ENCODE results near the gene VIPR2. TPM values are rescaled to one million over a fixed set of nuclear protein-coding genes. Genes with fewer than 3 reads are reported as not detected.

The VIPR2 gene
- total RNA-seq, 4 donors from 2014 or later: 9.3 to 16.6 (median 12.1) TPM

GRCh38 chr7:159119851-159120539 is 24.7 kb downstream of the VIPR2 start:
- 91% methylated on average over 11 of the region's 11 CpGs for WGBS
- intact Hi-C loops (cut with DNase I): no loop called here
- Histone ChIP-seq H3K36me3 (no peaks in the 10 kb centered on the region), H3K4me3 (no peak overlapping the region), H3K4me1 (peaks cover 0 to 8% (median 6%) of the 10 kb centered on the region in 4 donors), H3K27ac (replicated peaks in 1 of 4) (no peak overlapping the region), H3K9me3 (no peaks in the 10 kb centered on the region), H3K27me3 (peaks cover 0 to 21% (median 0%) of the 10 kb centered on the region in 4 donors)
- TF ChIP-seq CTCF (IDR thresholded peaks at IDR 0.05) (no peak), POLR2A (IDR thresholded peaks at IDR 0.05; ENCODE audit: low read depth) (no peak), POLR2AphosphoS5 (IDR thresholded peaks at IDR 0.05) (no peak)
- no peak for DNase-seq (ENCODE audit: extremely low spot score)

- Histone ChIP-seq H3K36me3 (no peaks in the 10 kb centered on the region), H3K27me3 (peaks cover 0 to 21% (median 0%) of the 10 kb centered on the region in 4 donors), H3K9me3 (no peaks in the 10 kb centered on the region), H3K4me3 (no peak overlapping the region), H3K27ac (replicated peaks in 1 of 4) (no peak overlapping the region), H3K4me1 (peaks cover 0 to 14% (median 9%) of the 10 kb centered on the region in 4 donors)
- TF ChIP-seq EP300 (IDR thresholded peaks at IDR 0.05) (no peak), POLR2A (IDR thresholded peaks at IDR 0.05; ENCODE audit: low read depth) (no peak), CTCF (IDR thresholded peaks at IDR 0.05) (no peak), POLR2AphosphoS5 (IDR thresholded peaks at IDR 0.05) (no peak)
- no peak for DNase-seq (ENCODE audit: extremely low spot score)
- intact Hi-C loops (cut with DNase I): no loop called here
- WGBS: 86% methylated on average over 11 of the region's 19 CpGs
These were observed 25.5 kb downstream of the VIPR2 start for GRCh38 chr7:159119026-159119741.

GRCh38 chr7:159118623-159119022 is 26.0 kb downstream of the VIPR2 start:
- Histone ChIP-seq H3K4me3 (no peak overlapping the region), H3K9me3 (no peaks in the 10 kb centered on the region), H3K27ac (replicated peaks in 1 of 4) (no peak overlapping the region), H3K4me1 (peaks cover 0 to 20% (median 11%) of the 10 kb centered on the region in 4 donors), H3K36me3 (no peaks in the 10 kb centered on the region), H3K27me3 (peaks cover 0 to 21% (median 0%) of the 10 kb centered on the region in 4 donors)
- 77% methylated on average over 10 of the region's 10 CpGs for WGBS
- intact Hi-C loops (cut with DNase I): no loop called here
- TF ChIP-seq EP300 (IDR thresholded peaks at IDR 0.05): no peak
- TF ChIP-seq POLR2AphosphoS5 (IDR thresholded peaks at IDR 0.05): no peak
- TF ChIP-seq POLR2A (IDR thresholded peaks at IDR 0.05; ENCODE audit: low read depth): no peak
- TF ChIP-seq CTCF (IDR thresholded peaks at IDR 0.05): no peak
- DNase-seq (ENCODE audit: extremely low spot score): no peak

- no peak for DNase-seq (ENCODE audit: extremely low spot score)
- intact Hi-C loops (cut with DNase I): no loop called here
- Histone ChIP-seq H3K4me3 (no peak overlapping the region), H3K27ac (replicated peaks in 1 of 4) (no peak overlapping the region), H3K9me3 (no peaks in the 10 kb centered on the region), H3K36me3 (no peaks in the 10 kb centered on the region), H3K27me3 (peaks cover 0 to 23% (median 0%) of the 10 kb centered on the region in 4 donors), H3K4me1 (peaks cover 0 to 22% (median 11%) of the 10 kb centered on the region in 4 donors)
- TF ChIP-seq CTCF (IDR thresholded peaks at IDR 0.05) (no peak), POLR2A (IDR thresholded peaks at IDR 0.05; ENCODE audit: low read depth) (no peak), EP300 (IDR thresholded peaks at IDR 0.05) (no peak), POLR2AphosphoS5 (IDR thresholded peaks at IDR 0.05) (no peak)
- WGBS: 68% methylated on average over 13 of the region's 13 CpGs
These were observed 26.5 kb downstream of the VIPR2 start for GRCh38 chr7:159118197-159118595.
